ENCODE measurements around the gene DCC. TPM values are rescaled to one million over a fixed set of nuclear protein-coding genes. Genes with fewer than 3 reads are reported as not detected.
"Not testable (repeated sequence)": the region's sequence is repeated elsewhere in the genome, so short reads cannot be mapped to it uniquely, and the experiment has no call there.

Gene DCC
- total RNA-seq, 1 experiment from 2014 or later, result 1.7 TPM

DNA sequence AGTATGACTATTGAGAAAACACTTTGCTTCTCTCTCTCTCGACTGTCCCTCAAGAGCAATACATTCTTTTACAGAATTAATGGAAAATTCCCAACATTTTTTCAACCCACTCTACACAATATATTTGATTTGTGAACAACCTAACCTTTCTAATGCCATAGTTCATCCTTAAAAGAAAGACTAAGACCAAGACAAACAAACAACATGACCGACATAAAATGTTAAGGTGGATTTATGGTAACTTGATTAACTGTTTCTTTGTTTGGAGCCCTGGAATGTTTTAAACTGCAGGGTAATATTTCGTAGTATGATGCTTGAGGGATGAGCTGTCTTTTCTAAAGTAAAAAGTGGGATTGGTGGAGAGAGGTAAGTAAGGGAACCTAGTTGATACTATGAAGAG lies 1146.3 kb downstream of the DCC start:
- H3K27ac ChIP-seq, result no peak overlapping the region
- H3K36me3 ChIP-seq, result no peaks in the 10 kb centered on the region
- H3K4me3 ChIP-seq, result no peak overlapping the region
- no peaks in the 10 kb centered on the region for H3K9me3 ChIP-seq (replicated peaks)
- DNase-seq, result no peak
- H3K4me1 ChIP-seq, result no peaks in the 10 kb centered on the region
- H3K27me3 ChIP-seq, result no peaks in the 10 kb centered on the region

GRCh38 chr18:53489266-53489665 lies 1149.3 kb downstream of the DCC start:
- Histone ChIP-seq H3K27ac (no peak overlapping the region), H3K36me3 (no peaks in the 10 kb centered on the region), H3K9me3 (replicated peaks) (no peaks in the 10 kb centered on the region), H3K4me1 (no peaks in the 10 kb centered on the region), H3K27me3 (no peaks in the 10 kb centered on the region), H3K4me3 (no peak overlapping the region)
- DNase-seq, result no peak

GRCh38 chr18:53490019-53490418 lies 1150.0 kb downstream of the DCC start:
- DNase-seq, result no peak
- H3K27me3 ChIP-seq, result no peaks in the 10 kb centered on the region
- no peak overlapping the region for H3K4me3 ChIP-seq
- H3K4me1 ChIP-seq, result no peaks in the 10 kb centered on the region
- H3K36me3 ChIP-seq, result no peaks in the 10 kb centered on the region
- H3K27ac ChIP-seq, result no peak overlapping the region
- no peaks in the 10 kb centered on the region for H3K9me3 ChIP-seq (replicated peaks)

- no peak overlapping the region for H3K27ac ChIP-seq
- no peaks in the 10 kb centered on the region for H3K4me1 ChIP-seq
- no peaks in the 10 kb centered on the region for H3K9me3 ChIP-seq (replicated peaks)
- no peak for DNase-seq
- no peak overlapping the region for H3K4me3 ChIP-seq
- no peaks in the 10 kb centered on the region for H3K36me3 ChIP-seq
- no peaks in the 10 kb centered on the region for H3K27me3 ChIP-seq
Measured at GRCh38 chr18:53496028-53496427, 1156.0 kb downstream of the DCC start.

DNA sequence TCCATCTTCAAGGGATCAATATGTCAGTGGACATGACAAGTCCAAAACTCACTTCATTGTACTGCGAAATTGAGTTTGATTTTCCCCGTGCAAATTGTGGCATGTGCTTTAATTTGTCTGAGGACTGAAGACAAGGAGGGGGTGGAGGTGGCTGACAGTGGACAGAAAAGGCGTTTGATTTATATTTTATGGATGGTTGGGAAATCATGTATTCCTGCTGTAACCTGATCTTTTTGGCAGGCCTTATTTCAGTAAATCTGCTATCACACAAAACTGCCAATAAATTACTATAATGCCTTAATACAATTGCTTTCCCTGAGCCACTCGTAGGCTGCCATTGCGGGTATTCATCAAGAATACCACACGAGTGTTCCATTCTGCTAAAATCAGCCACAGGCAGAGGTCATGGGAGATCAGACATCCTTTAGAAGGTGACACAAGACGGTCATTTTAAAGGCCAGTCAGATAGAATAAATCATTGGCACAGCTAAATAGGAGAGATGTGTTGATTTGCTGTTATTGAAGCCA lies 1164.0 kb downstream of the DCC start:
- DNase-seq, result no peak
- Histone ChIP-seq H3K36me3 (no peaks in the 10 kb centered on the region), H3K4me1 (no peaks in the 10 kb centered on the region), H3K9me3 (replicated peaks) (no peaks in the 10 kb centered on the region), H3K27ac (no peak overlapping the region), H3K27me3 (no peaks in the 10 kb centered on the region), H3K4me3 (no peak overlapping the region)

DNA sequence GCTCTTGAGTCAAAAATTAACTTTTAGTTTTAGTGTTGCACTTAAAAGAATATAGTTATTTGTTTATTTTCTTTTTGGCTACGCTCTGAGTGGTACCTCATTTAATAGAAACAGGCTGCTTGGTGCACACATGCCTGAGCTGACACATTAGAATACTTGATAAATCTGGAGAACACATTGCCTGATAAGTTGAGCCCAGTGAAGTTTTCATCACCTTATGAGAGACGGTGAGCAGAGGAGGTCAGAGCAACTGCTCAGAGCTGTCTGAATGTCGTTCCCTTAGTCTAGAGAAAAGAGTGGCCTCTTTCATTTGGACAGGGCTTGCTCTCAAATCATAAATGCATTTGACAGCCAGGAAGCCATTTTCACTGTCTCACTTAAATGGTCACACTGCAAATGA lies 1168.5 kb downstream of the DCC start:
- Histone ChIP-seq H3K27ac (no peak overlapping the region), H3K27me3 (no peaks in the 10 kb centered on the region), H3K4me1 (no peaks in the 10 kb centered on the region), H3K4me3 (no peak overlapping the region), H3K36me3 (no peaks in the 10 kb centered on the region), H3K9me3 (replicated peaks) (no peaks in the 10 kb centered on the region)
- no peak for DNase-seq

- DNase-seq, result no peak
- H3K9me3 ChIP-seq (replicated peaks), result no peaks in the 10 kb centered on the region
- no peak overlapping the region for H3K4me3 ChIP-seq
- H3K27ac ChIP-seq, result no peak overlapping the region
- H3K36me3 ChIP-seq, result no peaks in the 10 kb centered on the region
- H3K27me3 ChIP-seq, result no peaks in the 10 kb centered on the region
- H3K4me1 ChIP-seq, result no peaks in the 10 kb centered on the region
Measured at GRCh38 chr18:53509886-53510285, 1169.9 kb downstream of the DCC start.

- DNase-seq; H3K4me3 ChIP-seq; H3K4me1 ChIP-seq; H3K27me3 ChIP-seq; H3K27ac ChIP-seq; H3K36me3 ChIP-seq; H3K9me3 ChIP-seq (replicated peaks): not testable (repeated sequence)
Measured at GRCh38 chr18:53511725-53512124, 1171.7 kb downstream of the DCC start.

DNA sequence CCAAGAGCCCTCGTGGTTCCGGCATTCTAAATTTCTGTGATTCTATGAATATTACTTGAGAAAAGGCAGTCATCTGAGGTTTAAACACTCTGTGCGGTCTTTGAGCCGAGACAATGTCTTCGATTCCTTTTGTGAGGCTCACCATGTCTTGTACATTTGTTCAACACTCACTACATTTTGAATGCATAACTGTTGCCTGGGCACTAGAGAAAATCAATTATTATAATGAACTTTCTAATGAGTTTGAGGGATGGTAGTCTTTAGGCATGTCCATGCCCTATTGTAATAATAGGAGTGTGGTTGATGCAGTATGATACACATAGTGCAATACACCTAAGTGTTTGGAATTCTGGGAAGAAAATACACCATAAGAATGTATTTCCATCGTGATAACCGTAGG lies 1181.1 kb downstream of the DCC start:
- Histone ChIP-seq H3K36me3 (no peaks in the 10 kb centered on the region), H3K27me3 (no peaks in the 10 kb centered on the region), H3K4me3 (no peak overlapping the region), H3K9me3 (replicated peaks) (no peaks in the 10 kb centered on the region), H3K4me1 (no peaks in the 10 kb centered on the region), H3K27ac (no peak overlapping the region)
- no peak for DNase-seq

DNA sequence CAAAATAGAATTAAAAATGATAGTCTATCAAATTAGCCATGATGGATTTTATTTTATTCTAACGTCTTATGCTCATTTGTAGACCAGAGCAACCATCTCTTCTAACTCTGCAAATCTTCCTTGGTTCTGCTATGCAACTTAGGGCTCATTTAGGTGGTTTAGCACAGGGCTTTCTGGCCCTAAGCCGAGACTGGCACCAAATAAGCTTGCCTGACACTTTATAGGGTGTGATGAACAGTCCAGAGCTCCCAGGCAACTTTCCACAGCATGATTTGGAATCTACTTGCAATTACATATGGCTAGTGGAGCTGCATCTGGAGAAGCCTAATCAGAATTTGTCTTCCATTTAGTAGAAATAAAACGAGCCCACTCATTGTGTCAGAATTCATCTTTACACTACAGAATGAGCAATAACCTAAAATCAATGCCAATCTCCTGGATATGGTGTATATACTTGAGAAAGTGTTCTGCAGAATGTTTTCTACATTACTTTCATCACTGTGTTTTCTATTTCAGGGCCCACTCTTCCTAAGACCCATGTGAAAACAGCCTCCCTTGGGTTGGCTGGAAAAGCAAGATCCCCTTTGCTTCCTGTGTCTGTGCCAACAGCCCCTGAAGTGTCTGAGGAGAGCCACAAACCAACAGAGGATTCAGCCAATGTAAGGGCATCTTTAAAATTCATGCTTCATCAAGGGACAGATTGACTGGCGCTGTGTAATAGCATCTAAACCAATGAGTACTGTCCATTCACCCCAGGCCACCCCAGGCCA lies 1186.3 kb downstream of the DCC start:
- Histone ChIP-seq H3K4me1 (no peaks in the 10 kb centered on the region), H3K4me3 (no peak overlapping the region), H3K27me3 (no peaks in the 10 kb centered on the region), H3K27ac (no peak overlapping the region), H3K9me3 (replicated peaks) (no peaks in the 10 kb centered on the region), H3K36me3 (no peaks in the 10 kb centered on the region)
- no peak for DNase-seq

GRCh38 chr18:53527365-53527764 lies 1187.4 kb downstream of the DCC start:
- Histone ChIP-seq H3K4me3 (no peak overlapping the region), H3K9me3 (replicated peaks) (no peaks in the 10 kb centered on the region), H3K27me3 (no peaks in the 10 kb centered on the region), H3K27ac (no peak overlapping the region), H3K4me1 (no peaks in the 10 kb centered on the region), H3K36me3 (no peaks in the 10 kb centered on the region)
- no peak for DNase-seq

GRCh38 chr18:53531187-53531586 lies 1191.2 kb downstream of the DCC start:
- Histone ChIP-seq H3K4me3 (no peak overlapping the region), H3K36me3 (no peaks in the 10 kb centered on the region), H3K27ac (no peak overlapping the region), H3K9me3 (replicated peaks) (no peaks in the 10 kb centered on the region), H3K27me3 (no peaks in the 10 kb centered on the region), H3K4me1 (no peaks in the 10 kb centered on the region)
- DNase-seq, result no peak

- Histone ChIP-seq H3K9me3 (replicated peaks) (no peaks in the 10 kb centered on the region), H3K27me3 (no peaks in the 10 kb centered on the region), H3K4me3 (no peak overlapping the region), H3K27ac (no peak overlapping the region), H3K36me3 (no peaks in the 10 kb centered on the region), H3K4me1 (no peaks in the 10 kb centered on the region)
- no peak for DNase-seq
Measured at GRCh38 chr18:53531896-53532295, 1191.9 kb downstream of the DCC start.

DNA sequence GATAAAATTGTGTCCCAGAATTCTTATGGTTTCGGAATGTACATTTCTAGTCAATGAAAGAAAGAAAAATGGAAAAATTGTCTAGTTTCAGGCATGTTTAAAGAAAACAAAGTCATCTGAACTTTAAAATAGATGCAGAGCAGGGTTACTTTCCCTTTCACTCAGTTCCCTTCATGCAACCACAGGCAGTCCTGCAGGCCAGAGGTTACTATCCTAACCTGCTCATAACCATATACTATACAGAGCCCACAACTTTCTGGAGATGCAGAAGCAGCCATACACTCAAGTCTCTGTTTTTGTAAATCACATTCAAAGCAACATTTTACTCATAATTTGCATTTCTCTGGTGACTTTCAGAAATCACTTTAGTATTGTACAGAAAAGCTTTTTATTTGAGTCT lies 1194.2 kb downstream of the DCC start:
- no peak for DNase-seq
- Histone ChIP-seq H3K27me3 (no peaks in the 10 kb centered on the region), H3K4me1 (no peaks in the 10 kb centered on the region), H3K9me3 (replicated peaks) (no peaks in the 10 kb centered on the region), H3K27ac (no peak overlapping the region), H3K36me3 (no peaks in the 10 kb centered on the region), H3K4me3 (no peak overlapping the region)

DNA sequence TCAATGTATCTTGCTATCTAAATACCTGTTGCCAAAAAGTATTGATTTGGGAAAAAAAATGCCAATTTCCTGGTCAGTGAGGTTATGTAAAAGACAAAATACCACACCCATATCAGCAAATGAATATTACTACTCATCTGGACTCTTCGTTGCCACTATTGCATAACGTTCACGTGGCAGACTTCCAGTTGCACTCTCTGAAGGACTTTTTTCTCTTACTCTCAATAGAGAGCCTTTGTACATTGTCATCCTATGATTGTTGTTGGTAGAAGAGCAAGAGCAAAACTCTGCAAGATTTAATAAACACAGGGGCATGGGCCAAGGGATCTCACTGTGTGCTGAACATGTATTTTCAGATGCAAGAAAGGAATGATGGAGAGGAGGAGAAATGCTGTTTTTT lies 1194.7 kb downstream of the DCC start:
- no peak for DNase-seq
- no peak overlapping the region for H3K4me3 ChIP-seq
- H3K9me3 ChIP-seq (replicated peaks), result no peaks in the 10 kb centered on the region
- H3K27ac ChIP-seq, result no peak overlapping the region
- no peaks in the 10 kb centered on the region for H3K27me3 ChIP-seq
- no peaks in the 10 kb centered on the region for H3K36me3 ChIP-seq
- no peaks in the 10 kb centered on the region for H3K4me1 ChIP-seq

GRCh38 chr18:53536908-53537307 lies 1196.9 kb downstream of the DCC start:
- Histone ChIP-seq H3K4me3 (no peak overlapping the region), H3K27ac (no peak overlapping the region), H3K9me3 (replicated peaks) (no peaks in the 10 kb centered on the region), H3K27me3 (no peaks in the 10 kb centered on the region), H3K4me1 (no peaks in the 10 kb centered on the region), H3K36me3 (no peaks in the 10 kb centered on the region)
- DNase-seq, result no peak

Measured in SJCRH30 (cell line).